ENCODE measurements around the gene TSC22D4.

The TSC22D4 gene

DNA sequence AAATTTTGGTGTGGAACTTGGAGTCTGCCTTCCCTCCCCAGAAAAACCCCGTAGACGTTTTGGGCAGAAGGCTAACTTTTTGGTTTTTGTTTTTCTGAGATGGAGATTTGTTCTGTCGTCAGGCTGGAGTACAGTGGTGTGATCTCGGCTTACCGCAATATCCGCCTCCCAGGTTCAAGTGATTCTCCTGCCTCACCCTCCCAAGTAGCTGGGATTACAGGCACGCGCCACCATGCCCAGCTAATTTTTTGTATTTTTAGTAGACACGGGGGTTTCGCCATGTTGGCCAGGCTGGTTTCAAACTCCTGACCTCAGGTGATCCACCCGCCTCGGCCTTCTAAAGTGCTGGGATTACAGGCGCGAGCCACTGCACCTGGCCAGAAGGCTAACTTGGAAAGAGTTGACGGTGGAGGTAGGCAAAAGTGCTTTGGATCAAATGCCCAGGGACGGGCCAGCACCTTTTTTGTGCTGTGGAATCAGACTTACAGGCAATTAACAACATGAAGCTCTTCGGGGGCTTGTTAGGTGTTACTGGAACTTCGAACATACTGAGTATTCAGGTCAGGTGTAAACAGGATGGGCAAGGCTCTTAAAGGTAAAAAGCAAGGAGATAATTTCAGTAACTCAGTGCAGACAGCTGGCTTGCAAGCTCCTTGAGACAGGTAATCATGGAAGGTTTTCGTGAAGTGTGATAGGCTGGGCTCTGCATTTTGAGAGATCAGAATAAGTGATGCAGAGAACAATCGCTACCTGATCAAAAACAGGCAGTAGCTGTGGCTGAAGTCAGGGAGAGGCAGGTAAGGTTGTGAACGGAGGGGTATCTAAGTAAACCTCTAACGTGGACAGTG is 44.5 kb downstream of the TSC22D4 start:
- TF ChIP-seq ZNF843 (tag by site-specific recombination; IDR thresholded peaks at IDR 0.05) (no peak), ZNF423 (tag by site-specific recombination; IDR thresholded peaks at IDR 0.05) (no peak), SALL2 (tag by site-specific recombination; IDR thresholded peaks at IDR 0.05; ENCODE audit: borderline replicate concordance) (no peak), ZNF658 (tag by site-specific recombination; IDR thresholded peaks at IDR 0.05) (no peak), ZEB2 (tag by site-specific recombination; IDR thresholded peaks at IDR 0.05) (peak; percentile 12; the same call in 1 of the 2 replicates), ZBTB17 (tag by site-specific recombination; IDR thresholded peaks at IDR 0.05) (peak; percentile 9; the same call in 1 of the 2 replicates), ZNF785 (tag by site-specific recombination; IDR thresholded peaks at IDR 0.05) (no peak), ZNF664 (tag by site-specific recombination; IDR thresholded peaks at IDR 0.05) (peak; percentile 65; the same call in 1 of the 2 replicates), ZNF600 (tag by site-specific recombination; IDR thresholded peaks at IDR 0.05) (0 out of 2 replicates have a peak, but pooled peaks have one; percentile 69), SCRT1 (tag by site-specific recombination; IDR thresholded peaks at IDR 0.05; ENCODE audit: borderline replicate concordance) (no peak)
- TF ChIP-seq, protein P1, sequence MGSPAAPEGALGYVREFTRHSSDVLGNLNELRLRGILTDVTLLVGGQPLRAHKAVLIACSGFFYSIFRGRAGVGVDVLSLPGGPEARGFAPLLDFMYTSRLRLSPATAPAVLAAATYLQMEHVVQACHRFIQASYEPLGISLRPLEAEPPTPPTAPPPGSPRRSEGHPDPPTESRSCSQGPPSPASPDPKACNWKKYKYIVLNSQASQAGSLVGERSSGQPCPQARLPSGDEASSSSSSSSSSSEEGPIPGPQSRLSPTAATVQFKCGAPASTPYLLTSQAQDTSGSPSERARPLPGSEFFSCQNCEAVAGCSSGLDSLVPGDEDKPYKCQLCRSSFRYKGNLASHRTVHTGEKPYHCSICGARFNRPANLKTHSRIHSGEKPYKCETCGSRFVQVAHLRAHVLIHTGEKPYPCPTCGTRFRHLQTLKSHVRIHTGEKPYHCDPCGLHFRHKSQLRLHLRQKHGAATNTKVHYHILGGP (tag by site-specific recombination; IDR thresholded peaks at IDR 0.05): no peak
- TF ChIP-seq, protein P2, sequence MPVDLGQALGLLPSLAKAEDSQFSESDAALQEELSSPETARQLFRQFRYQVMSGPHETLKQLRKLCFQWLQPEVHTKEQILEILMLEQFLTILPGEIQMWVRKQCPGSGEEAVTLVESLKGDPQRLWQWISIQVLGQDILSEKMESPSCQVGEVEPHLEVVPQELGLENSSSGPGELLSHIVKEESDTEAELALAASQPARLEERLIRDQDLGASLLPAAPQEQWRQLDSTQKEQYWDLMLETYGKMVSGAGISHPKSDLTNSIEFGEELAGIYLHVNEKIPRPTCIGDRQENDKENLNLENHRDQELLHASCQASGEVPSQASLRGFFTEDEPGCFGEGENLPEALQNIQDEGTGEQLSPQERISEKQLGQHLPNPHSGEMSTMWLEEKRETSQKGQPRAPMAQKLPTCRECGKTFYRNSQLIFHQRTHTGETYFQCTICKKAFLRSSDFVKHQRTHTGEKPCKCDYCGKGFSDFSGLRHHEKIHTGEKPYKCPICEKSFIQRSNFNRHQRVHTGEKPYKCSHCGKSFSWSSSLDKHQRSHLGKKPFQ (tag by site-specific recombination; IDR thresholded peaks at IDR 0.05): peak; percentile 65
- peaks cover 4 to 48% of the 10 kb centered on the region in 2 experiments; a peak in 2 of 3 replicates for H3K36me3 ChIP-seq (ENCODE audit: control insufficient read depth in 2 of 2, insufficient read depth in 1 of 2, low read length in 2 of 2)
- H3K27ac ChIP-seq (ENCODE audit: extremely low read depth, low read depth, low read length): peak overlapping the region; percentile 97
- H3K4me3 ChIP-seq (ENCODE audit: low read depth, low read length): peak overlapping the region; percentile 84; the same call in 1 of the 2 replicates
- H3K4me1 ChIP-seq (ENCODE audit: control insufficient read depth, insufficient read depth, low read length): peaks cover 4% of the 10 kb centered on the region
- CTCF ChIA-PET: interaction anchor here (0.6 to 1.9 kb wide), 5 partner anchors 16 to 647 kb away, joined by 3 to 8 read pairs (median 3); no protein-coding TSS in a partner anchor
- POLR2A ChIA-PET: interaction anchor here (0.6 to 1.2 kb wide), 3 partner anchors 12 to 226 kb away, joined by 3 read pairs; partner anchors contain the start of genes FBXO24 and LRCH4
- H3K9me3 ChIP-seq (ENCODE audit: control insufficient read depth, insufficient read depth, low read depth, low read length): no peaks in the 10 kb centered on the region

DNA sequence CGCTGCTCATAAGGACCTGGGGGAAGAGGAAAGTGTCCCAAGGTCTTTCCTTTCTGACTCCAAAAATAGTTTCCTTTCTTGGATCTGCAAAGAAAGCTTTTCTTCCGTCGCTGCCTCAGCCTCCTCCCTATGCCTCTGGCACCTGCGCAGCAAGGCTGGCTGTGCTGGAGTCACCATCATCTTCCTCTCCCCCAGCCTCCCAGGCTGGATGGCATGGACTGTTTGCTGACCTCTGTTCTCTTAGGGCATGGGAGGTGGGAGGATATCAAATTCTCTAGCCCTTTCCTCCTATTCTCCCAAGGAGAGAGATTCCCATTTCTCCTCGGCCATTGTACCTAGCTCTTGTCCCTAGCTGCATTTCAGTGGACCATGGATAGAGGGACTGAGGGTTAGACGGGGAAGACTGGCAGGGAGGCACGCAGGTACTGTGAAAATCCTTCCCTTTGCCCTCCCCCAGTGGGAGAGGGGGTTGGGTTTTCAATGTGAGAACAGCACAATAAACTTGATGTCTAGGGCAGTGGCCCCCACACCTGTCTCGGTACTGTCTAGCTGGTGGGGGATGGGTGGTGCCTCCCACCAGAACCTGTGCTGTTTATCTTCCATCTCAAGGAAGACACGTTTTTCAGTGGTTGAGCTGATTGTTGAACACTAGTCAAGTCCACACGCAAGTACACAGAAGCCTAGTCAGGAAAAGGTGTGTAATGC is 45.3 kb downstream of the TSC22D4 start:
- peaks cover 4 to 48% of the 10 kb centered on the region in 2 experiments; a peak in 2 of 3 replicates for H3K36me3 ChIP-seq (ENCODE audit: control insufficient read depth in 2 of 2, insufficient read depth in 1 of 2, low read length in 2 of 2)
- no peaks in the 10 kb centered on the region for H3K9me3 ChIP-seq (ENCODE audit: control insufficient read depth, insufficient read depth, low read depth, low read length)
- H3K4me3 ChIP-seq (ENCODE audit: low read depth, low read length): no peak overlapping the region
- H3K4me1 ChIP-seq (ENCODE audit: control insufficient read depth, insufficient read depth, low read length): peaks cover 4% of the 10 kb centered on the region
- ChIA-PET POLR2A (interaction anchor here (0.6 to 1.2 kb wide), 2 partner anchors 152 to 227 kb away, joined by 3 read pairs; partner anchors contain the start of genes FBXO24 and LRCH4), CTCF (interaction anchor here (0.7 to 1.9 kb wide), 3 partner anchors 16 to 646 kb away, joined by 3 to 8 read pairs (median 3); no protein-coding TSS in a partner anchor)
- peak overlapping the region; percentile 36; the same call in 1 of the 2 replicates for H3K27ac ChIP-seq (ENCODE audit: extremely low read depth, low read depth, low read length)
- TF ChIP-seq ZNF776 (tag by site-specific recombination; IDR thresholded peaks at IDR 0.05; ENCODE audit: borderline replicate concordance): no peak
- TF ChIP-seq BCL11B (tag by site-specific recombination; IDR thresholded peaks at IDR 0.05; ENCODE audit: low read depth): no peak
- TF ChIP-seq ZNF658 (tag by site-specific recombination; IDR thresholded peaks at IDR 0.05): no peak
- TF ChIP-seq, protein P3, sequence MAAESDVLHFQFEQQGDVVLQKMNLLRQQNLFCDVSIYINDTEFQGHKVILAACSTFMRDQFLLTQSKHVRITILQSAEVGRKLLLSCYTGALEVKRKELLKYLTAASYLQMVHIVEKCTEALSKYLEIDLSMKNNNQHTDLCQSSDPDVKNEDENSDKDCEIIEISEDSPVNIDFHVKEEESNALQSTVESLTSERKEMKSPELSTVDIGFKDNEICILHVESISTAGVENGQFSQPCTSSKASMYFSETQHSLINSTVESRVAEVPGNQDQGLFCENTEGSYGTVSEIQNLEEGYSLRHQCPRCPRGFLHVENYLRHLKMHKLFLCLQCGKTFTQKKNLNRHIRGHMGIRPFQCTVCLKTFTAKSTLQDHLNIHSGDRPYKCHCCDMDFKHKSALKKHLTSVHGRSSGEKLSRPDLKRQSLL (tag by site-specific recombination; IDR thresholded peaks at IDR 0.05): no peak
- TF ChIP-seq, protein P4, sequence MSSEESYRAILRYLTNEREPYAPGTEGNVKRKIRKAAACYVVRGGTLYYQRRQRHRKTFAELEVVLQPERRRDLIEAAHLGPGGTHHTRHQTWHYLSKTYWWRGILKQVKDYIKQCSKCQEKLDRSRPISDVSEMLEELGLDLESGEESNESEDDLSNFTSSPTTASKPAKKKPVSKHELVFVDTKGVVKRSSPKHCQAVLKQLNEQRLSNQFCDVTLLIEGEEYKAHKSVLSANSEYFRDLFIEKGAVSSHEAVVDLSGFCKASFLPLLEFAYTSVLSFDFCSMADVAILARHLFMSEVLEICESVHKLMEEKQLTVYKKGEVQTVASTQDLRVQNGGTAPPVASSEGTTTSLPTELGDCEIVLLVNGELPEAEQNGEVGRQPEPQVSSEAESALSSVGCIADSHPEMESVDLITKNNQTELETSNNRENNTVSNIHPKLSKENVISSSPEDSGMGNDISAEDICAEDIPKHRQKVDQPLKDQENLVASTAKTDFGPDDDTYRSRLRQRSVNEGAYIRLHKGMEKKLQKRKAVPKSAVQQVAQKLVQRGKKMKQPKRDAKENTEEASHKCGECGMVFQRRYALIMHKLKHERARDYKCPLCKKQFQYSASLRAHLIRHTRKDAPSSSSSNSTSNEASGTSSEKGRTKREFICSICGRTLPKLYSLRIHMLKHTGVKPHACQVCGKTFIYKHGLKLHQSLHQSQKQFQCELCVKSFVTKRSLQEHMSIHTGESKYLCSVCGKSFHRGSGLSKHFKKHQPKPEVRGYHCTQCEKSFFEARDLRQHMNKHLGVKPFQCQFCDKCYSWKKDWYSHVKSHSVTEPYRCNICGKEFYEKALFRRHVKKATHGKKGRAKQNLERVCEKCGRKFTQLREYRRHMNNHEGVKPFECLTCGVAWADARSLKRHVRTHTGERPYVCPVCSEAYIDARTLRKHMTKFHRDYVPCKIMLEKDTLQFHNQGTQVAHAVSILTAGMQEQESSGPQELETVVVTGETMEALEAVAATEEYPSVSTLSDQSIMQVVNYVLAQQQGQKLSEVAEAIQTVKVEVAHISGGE (tag by site-specific recombination; conservative IDR thresholded peaks at IDR 0.05; ENCODE audit: low read depth): peak; percentile 59
- TF ChIP-seq, protein P5, sequence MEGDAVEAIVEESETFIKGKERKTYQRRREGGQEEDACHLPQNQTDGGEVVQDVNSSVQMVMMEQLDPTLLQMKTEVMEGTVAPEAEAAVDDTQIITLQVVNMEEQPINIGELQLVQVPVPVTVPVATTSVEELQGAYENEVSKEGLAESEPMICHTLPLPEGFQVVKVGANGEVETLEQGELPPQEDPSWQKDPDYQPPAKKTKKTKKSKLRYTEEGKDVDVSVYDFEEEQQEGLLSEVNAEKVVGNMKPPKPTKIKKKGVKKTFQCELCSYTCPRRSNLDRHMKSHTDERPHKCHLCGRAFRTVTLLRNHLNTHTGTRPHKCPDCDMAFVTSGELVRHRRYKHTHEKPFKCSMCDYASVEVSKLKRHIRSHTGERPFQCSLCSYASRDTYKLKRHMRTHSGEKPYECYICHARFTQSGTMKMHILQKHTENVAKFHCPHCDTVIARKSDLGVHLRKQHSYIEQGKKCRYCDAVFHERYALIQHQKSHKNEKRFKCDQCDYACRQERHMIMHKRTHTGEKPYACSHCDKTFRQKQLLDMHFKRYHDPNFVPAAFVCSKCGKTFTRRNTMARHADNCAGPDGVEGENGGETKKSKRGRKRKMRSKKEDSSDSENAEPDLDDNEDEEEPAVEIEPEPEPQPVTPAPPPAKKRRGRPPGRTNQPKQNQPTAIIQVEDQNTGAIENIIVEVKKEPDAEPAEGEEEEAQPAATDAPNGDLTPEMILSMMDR (tag by site-specific recombination; IDR thresholded peaks at IDR 0.05): no peak
- no peak for TF ChIP-seq ZNF664 (tag by site-specific recombination; IDR thresholded peaks at IDR 0.05)
- TF ChIP-seq ZFP37 (tag by site-specific recombination; IDR thresholded peaks at IDR 0.05): no peak
- peak; percentile 33; the same call in 1 of the 2 replicates for TF ChIP-seq ZEB2 (tag by site-specific recombination; IDR thresholded peaks at IDR 0.05)
- TF ChIP-seq ZNF140 (tag by site-specific recombination; IDR thresholded peaks at IDR 0.05): no peak
- no peak for TF ChIP-seq ZNF214 (tag by site-specific recombination; IDR thresholded peaks at IDR 0.05; ENCODE audit: borderline replicate concordance)
- no peak for TF ChIP-seq ZXDB (tag by site-specific recombination; IDR thresholded peaks at IDR 0.05)
- TF ChIP-seq ZNF544 (tag by site-specific recombination; IDR thresholded peaks at IDR 0.05): no peak
